Skin epidermis (tissue), 12 donors: ENCODE data around the gene DCXR.

Experiments used
- H3K27ac ChIP-seq, 21 experiments: fragments of 200-600 bp; sonication (generic) in 11 of 21; one replicate each; pipeline ENCODE4 v1.5.0; 2020; ENCODE audit warnings: mild to moderate bottlenecking in 3 of 21, inconsistent platforms in 2 of 21, moderate library complexity in 2 of 21
- H3K4me3 ChIP-seq, 7 experiments: fragments of 200-600 bp; sonication (generic) in 2 of 7; one replicate each; pipeline ENCODE4 v1.5.0; 2020; ENCODE audit warnings: inconsistent platforms in 2 of 7, mild to moderate bottlenecking in 2 of 7, moderate library complexity in 1 of 7

Gene DCXR

GRCh38 chr17:82016061-82016874 lies 21.2 kb downstream of the DCXR start:
- Histone ChIP-seq H3K27ac (no peak overlapping the region), H3K4me3 (no peak overlapping the region)

- Histone ChIP-seq H3K27ac (no peak overlapping the region), H3K4me3 (no peak overlapping the region)
Measured at GRCh38 chr17:82015311-82015971, 22.1 kb downstream of the DCXR start.

- peak overlapping the region in 2 of 21 experiments; percentile 48 to 65 for H3K27ac ChIP-seq
- no peak overlapping the region for H3K4me3 ChIP-seq
Measured at GRCh38 chr17:82014971-82015310, 22.6 kb downstream of the DCXR start.

- H3K4me3 ChIP-seq = no peak overlapping the region
- H3K27ac ChIP-seq = peak overlapping the region in 2 of 21 experiments; percentile 48 to 65
Measured at GRCh38 chr17:82014432-82014831, 23.1 kb downstream of the DCXR start.

- H3K27ac ChIP-seq = peak overlapping the region in 6 of 21 experiments; percentile 11 to 69 (median 30)
Measured at GRCh38 chr17:82013772-82014321, 23.6 kb downstream of the DCXR start.

GRCh38 chr17:82013341-82013740 lies 24.2 kb downstream of the DCXR start:
- no peak overlapping the region for H3K4me3 ChIP-seq
- H3K27ac ChIP-seq = peak overlapping the region in 9 of 21 experiments; percentile 11 to 77 (median 39)

More at GRCh38 chr17:82013772-82014321, 23.6 kb downstream of the DCXR start:
- no peak overlapping the region for H3K4me3 ChIP-seq

- Histone ChIP-seq H3K27ac (peak overlapping the region in 10 of 21 experiments; percentile 14 to 77 (median 44)), H3K4me3 (no peak overlapping the region)
Measured at GRCh38 chr17:82012640-82013295, 24.7 kb downstream of the DCXR start.

GRCh38 chr17:82012261-82012639 lies 25.2 kb downstream of the DCXR start:
- Histone ChIP-seq H3K4me3 (no peak overlapping the region), H3K27ac (peak overlapping the region in 9 of 21 experiments; percentile 14 to 77 (median 45))

- Histone ChIP-seq H3K27ac (peak overlapping the region in 2 of 21 experiments; percentile 54 to 65), H3K4me3 (no peak overlapping the region)
Measured at GRCh38 chr17:82011617-82012187, 25.8 kb downstream of the DCXR start.

- no peak overlapping the region for H3K4me3 ChIP-seq
- H3K27ac ChIP-seq = no peak overlapping the region
Measured at GRCh38 chr17:82010575-82011525, 26.6 kb downstream of the DCXR start.

GRCh38 chr17:82009413-82009812 lies 28.1 kb downstream of the DCXR start:
- H3K27ac ChIP-seq = no peak overlapping the region

GRCh38 chr17:82008941-82009405 lies 28.5 kb downstream of the DCXR start:
- H3K27ac ChIP-seq = no peak overlapping the region

More at GRCh38 chr17:82009413-82009812, 28.1 kb downstream of the DCXR start:
- no peak overlapping the region for H3K4me3 ChIP-seq

GRCh38 chr17:82008258-82008940 lies 29.1 kb downstream of the DCXR start:
- no peak overlapping the region for H3K27ac ChIP-seq
- no peak overlapping the region for H3K4me3 ChIP-seq

More at GRCh38 chr17:82008941-82009405, 28.5 kb downstream of the DCXR start:
- H3K4me3 ChIP-seq = no peak overlapping the region

- Histone ChIP-seq H3K4me3 (no peak overlapping the region), H3K27ac (no peak overlapping the region)
Measured at GRCh38 chr17:82007495-82008257, 29.8 kb downstream of the DCXR start.

GRCh38 chr17:82007228-82007494 lies 30.3 kb downstream of the DCXR start:
- Histone ChIP-seq H3K4me3 (no peak overlapping the region), H3K27ac (no peak overlapping the region)

GRCh38 chr17:82006468-82007227 lies 30.8 kb downstream of the DCXR start:
- Histone ChIP-seq H3K27ac (no peak overlapping the region), H3K4me3 (no peak overlapping the region)
